ENCODE measurements around the gene SUGT1. TPM values are rescaled to one million over a fixed set of nuclear protein-coding genes. Genes with fewer than 3 reads are reported as not detected.
"Not testable (repeated sequence)": the region's sequence is repeated elsewhere in the genome, so short reads cannot be mapped to it uniquely, and the experiment has no call there.

SUGT1 gene
- total RNA-seq, 2 donors from 2014 or later = 33.4 to 38.3 TPM

DNA sequence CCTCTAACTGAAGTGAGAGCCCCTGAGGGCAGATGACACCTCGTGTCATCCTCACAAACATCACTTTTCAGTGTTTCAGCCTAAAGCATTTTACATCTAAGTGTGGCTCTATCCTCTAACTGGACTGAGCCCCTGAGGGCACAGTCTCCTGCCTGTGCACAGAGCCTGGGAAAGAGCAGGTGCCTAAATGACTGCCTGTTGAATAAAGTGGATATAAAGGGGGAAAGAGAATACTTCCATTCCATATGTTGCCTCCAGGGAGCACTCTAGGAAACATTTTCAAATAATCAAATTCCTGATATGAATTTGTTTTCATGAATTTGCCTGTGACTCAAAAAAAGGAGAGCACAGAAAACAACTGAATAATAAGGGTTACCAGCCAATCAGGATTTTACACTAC is 54.7 kb downstream of the SUGT1 start:
- H3K4me1 ChIP-seq = no peaks in the 10 kb centered on the region
- H3K36me3 ChIP-seq = no peaks in the 10 kb centered on the region
- no peak for TF ChIP-seq CTCF (IDR thresholded peaks at IDR 0.05)
- DNase-seq (ENCODE audit: low spot score) = no peak
- H3K4me3 ChIP-seq = no peak overlapping the region
- no peak overlapping the region for H3K27ac ChIP-seq
- H3K9me3 ChIP-seq = no peaks in the 10 kb centered on the region
- no peaks in the 10 kb centered on the region for H3K27me3 ChIP-seq

DNA sequence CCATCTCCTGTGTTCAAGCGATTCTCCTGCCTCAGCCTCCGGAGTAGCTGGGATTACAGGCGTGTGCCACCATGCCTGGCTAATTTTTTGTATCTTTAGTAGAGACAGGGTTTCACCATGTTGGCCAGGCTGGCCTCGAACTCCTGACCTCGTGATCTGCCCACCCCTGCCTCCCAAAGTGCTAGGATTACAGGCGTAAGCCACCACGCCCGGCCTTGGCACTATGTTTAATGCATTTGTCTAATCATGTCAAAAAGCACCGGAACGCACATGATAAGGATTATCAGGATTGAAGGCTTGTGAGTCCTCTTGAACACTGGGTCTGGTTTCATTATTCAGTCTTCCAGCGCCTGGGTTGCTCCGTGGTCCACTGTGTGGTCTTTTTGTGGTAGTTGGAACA is 55.6 kb downstream of the SUGT1 start:
- not testable (repeated sequence) for H3K4me1 ChIP-seq, H3K9me3 ChIP-seq, H3K27ac ChIP-seq

GRCh38 chr13:52711286-52711685 is 58.6 kb downstream of the SUGT1 start:
- Histone ChIP-seq H3K27ac (no peak overlapping the region), H3K27me3 (no peaks in the 10 kb centered on the region), H3K9me3 (no peaks in the 10 kb centered on the region), H3K4me1 (no peaks in the 10 kb centered on the region), H3K36me3 (no peaks in the 10 kb centered on the region), H3K4me3 (no peak overlapping the region)
- TF ChIP-seq CTCF (IDR thresholded peaks at IDR 0.05) = no peak
- DNase-seq (ENCODE audit: low spot score) = no peak

More for the DNA sequence above, 55.6 kb downstream of the SUGT1 start:
- not testable (repeated sequence) for DNase-seq (ENCODE audit: low spot score); H3K27me3 ChIP-seq; H3K4me3 ChIP-seq; H3K36me3 ChIP-seq

DNA sequence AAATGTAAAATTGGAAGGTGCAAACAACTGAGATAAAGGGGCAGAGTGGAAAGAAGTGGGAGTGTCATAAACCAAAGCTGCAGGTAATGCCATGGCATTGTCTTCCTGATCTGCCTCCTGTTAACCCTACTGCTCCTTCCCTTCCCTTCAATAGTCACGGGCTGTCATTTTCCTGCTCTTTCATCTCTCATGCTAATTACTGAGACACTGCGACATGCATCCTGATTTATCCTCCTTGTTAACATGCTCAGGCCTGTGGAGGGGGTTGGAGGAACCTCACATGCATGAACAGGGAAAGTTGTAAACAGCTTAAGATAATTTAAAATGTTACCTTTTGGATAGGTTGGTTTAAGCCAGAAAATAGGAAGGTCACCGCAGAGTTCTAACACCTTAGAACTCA is 59.7 kb downstream of the SUGT1 start:
- Histone ChIP-seq H3K27me3 (no peaks in the 10 kb centered on the region), H3K36me3 (no peaks in the 10 kb centered on the region), H3K4me1 (no peaks in the 10 kb centered on the region), H3K27ac (no peak overlapping the region), H3K9me3 (no peaks in the 10 kb centered on the region), H3K4me3 (no peak overlapping the region)
- TF ChIP-seq CTCF (IDR thresholded peaks at IDR 0.05) = no peak
- no peak for DNase-seq (ENCODE audit: low spot score)

DNA sequence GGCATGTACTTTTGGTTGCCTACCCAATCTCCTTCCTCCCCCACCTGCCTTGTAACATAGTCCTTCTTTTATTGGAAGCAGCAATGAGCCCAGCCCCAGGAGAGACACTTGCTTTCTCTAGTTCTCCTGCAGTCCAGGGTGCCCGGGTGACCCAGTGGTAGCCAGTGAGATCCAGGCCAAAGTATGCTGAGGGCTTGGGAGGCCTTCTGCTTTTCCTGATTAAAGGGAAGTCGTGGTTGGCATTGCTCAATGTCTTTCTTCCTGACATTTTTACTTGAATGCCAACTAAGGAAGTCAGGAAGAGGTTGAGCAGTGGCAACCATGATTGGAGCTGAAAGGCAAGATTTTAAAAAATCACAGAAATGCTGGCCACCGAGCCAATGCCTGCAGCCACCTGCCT is 61.3 kb downstream of the SUGT1 start:
- Histone ChIP-seq H3K4me3 (no peak overlapping the region), H3K27me3 (no peaks in the 10 kb centered on the region), H3K4me1 (no peaks in the 10 kb centered on the region), H3K27ac (no peak overlapping the region), H3K9me3 (no peaks in the 10 kb centered on the region), H3K36me3 (no peaks in the 10 kb centered on the region)
- TF ChIP-seq CTCF (IDR thresholded peaks at IDR 0.05) = no peak
- DNase-seq (ENCODE audit: low spot score) = peak; percentile 61

DNA sequence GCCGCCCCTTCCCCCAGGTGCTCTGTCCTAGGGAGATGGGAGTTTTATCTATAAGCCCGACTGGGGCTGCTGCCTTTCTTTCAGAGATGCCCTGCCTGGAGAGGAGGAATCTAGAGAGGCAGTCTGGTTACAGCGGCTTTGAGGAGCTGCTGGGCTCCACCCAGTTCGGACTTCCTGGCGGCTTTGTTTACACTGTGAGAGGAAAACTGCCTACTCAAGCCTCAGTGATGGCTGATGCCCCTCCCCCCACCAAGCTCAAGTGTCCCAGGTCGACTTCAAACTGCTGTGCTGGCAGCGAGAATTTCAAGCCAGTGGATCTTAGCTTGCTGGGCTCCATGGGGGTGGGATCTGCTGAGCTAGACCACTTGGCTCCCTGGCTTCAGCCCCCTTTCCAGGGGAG is 68.3 kb downstream of the SUGT1 start:
- not testable (repeated sequence) for H3K27me3 ChIP-seq; H3K27ac ChIP-seq; DNase-seq (ENCODE audit: low spot score); H3K4me1 ChIP-seq; H3K9me3 ChIP-seq; H3K36me3 ChIP-seq; H3K4me3 ChIP-seq

GRCh38 chr13:52721356-52721755 is 68.7 kb downstream of the SUGT1 start:
- not testable (repeated sequence) for H3K4me1 ChIP-seq, H3K27me3 ChIP-seq, H3K36me3 ChIP-seq

More at GRCh38 chr13:52721356-52721755, 68.7 kb downstream of the SUGT1 start:
- not testable (repeated sequence) for H3K4me3 ChIP-seq; H3K9me3 ChIP-seq; H3K27ac ChIP-seq; DNase-seq (ENCODE audit: low spot score)
